ENCODE results near the gene EXD2.
"Not testable (repeated sequence)": the region's sequence is repeated elsewhere in the genome, so short reads cannot be mapped to it uniquely, and the experiment has no call there.

Gene EXD2

GRCh38 chr14:69204753-69205152, 13.5 kb downstream of the EXD2 start:
- DNase-seq (ENCODE audit: low spot score), result no peak

DNA sequence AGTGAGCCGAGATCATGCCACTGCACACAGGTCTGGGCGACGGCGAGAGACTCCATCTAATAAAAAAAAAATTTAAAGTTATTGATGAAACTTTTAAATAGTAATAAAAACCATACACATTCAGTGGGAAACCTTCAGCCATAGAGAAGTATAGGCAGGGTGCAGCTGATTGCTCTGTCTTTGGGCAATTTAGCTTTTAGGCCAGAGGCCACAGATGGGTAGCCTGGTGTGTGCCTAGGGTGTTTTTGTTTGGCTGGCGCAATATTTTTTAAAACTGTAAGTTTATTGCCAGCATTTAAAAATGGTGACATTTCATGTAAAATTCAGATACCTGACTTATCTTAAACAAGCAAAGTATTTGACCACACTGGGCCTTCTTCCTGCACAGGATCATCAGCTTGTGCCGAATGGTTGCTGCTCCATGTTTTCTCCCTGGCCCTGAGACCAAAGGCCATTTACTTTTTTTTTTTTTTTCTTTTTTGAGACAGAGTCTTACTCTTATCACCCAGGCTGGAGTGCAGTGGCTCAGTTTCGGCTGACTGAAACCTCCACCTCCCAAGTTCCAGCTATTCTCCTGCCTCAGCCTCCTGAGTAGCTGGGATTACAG, 16.2 kb downstream of the EXD2 start:
- DNase-seq (ENCODE audit: low spot score), result no peak

- DNase-seq (ENCODE audit: low spot score), result no peak
These were observed 17.4 kb downstream of the EXD2 start for GRCh38 chr14:69208666-69209065.

GRCh38 chr14:69214393-69214792, 23.1 kb downstream of the EXD2 start:
- DNase-seq (ENCODE audit: low spot score), result no peak

GRCh38 chr14:69217663-69218062, 26.4 kb downstream of the EXD2 start:
- not testable (repeated sequence) for DNase-seq (ENCODE audit: low spot score)

DNA sequence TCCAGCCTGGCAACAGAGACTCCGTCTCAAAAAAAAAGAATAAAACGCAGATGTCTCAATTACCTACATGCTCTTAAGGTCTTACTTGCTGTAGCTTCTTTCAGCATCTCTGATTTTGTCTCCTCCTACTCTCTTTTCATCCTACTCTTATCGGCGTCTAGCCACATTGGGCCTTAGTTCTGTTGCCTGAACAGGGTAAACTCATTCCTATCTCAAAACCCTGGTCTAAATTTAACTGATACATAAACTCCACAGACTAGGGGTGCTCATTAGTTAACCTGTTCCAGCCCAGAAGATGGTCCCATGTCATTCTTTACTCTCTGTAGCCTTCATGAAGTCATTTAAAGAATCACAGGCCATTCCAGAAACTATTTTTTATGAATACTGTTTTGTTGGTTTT, 33.6 kb downstream of the EXD2 start:
- no peak for DNase-seq (ENCODE audit: low spot score)

DNA sequence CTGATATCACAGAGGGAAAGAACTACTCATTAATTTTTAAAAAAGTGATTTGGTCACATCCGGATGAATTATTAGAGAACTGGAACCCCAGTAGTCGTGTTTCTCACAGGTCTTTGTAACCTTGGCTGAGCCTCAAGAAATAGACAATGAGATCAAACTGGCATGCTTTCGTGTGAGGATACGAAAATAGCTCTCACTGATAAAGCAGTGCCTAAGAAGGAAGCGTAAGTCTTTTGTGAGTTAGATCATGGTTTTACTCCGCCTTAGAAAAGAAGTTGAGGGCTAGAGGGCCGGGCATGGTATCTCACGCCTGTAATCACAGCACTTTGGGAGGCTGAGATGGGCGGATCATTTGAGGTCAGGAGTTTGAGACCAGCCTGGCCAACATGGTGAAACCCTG, 34.9 kb downstream of the EXD2 start:
- no peak for DNase-seq (ENCODE audit: low spot score)

GRCh38 chr14:69226736-69227135, 35.4 kb downstream of the EXD2 start:
- no peak for DNase-seq (ENCODE audit: low spot score)

- DNase-seq (ENCODE audit: low spot score), result no peak
These were observed 40.2 kb downstream of the EXD2 start for GRCh38 chr14:69231486-69231885.

GRCh38 chr14:69232388-69232787, 41.1 kb downstream of the EXD2 start:
- no peak for DNase-seq (ENCODE audit: low spot score)

- DNase-seq (ENCODE audit: low spot score), result no peak
These were observed 42.8 kb downstream of the EXD2 start for GRCh38 chr14:69234106-69234505.

DNA sequence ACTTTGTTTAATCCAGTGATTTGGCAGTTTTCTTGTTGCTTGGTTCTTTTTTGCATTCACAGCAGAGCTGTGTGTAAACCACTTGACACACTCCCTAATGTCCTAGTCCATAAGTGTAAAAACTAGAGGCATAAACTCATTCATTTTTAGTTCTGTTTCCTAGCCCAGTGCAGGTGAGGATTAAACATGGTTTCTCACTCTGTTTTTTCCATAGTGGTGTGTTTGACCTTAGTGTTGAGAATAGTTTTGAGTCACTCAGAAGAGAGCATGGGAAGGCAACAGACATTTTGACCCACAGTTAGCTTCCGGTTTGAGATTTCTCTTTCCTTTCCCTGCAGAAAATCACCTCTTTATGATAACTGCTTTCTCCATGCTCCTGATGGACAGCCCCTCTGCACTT, 44.4 kb downstream of the EXD2 start:
- no peak for DNase-seq (ENCODE audit: low spot score)

- no peak for DNase-seq (ENCODE audit: low spot score)
These were observed 45.8 kb downstream of the EXD2 start for GRCh38 chr14:69237142-69237541.

DNA sequence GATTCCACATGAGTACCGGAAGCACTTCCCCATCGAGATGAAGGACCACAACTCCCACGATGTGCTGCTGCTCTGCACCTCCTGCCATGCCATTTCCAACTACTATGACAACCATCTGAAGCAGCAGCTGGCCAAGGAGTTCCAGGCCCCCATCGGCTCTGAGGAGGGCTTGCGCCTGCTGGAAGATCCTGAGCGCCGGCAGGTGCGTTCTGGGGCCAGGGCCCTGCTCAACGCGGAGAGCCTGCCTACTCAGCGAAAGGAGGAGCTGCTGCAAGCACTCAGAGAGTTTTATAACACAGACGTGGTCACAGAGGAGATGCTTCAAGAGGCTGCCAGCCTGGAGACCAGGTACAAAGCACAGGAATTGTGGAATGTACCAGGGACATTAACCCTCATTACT, 46.3 kb downstream of the EXD2 start:
- no peak for DNase-seq (ENCODE audit: low spot score)

GRCh38 chr14:69238883-69239282, 47.6 kb downstream of the EXD2 start:
- no peak for DNase-seq (ENCODE audit: low spot score)

DNA sequence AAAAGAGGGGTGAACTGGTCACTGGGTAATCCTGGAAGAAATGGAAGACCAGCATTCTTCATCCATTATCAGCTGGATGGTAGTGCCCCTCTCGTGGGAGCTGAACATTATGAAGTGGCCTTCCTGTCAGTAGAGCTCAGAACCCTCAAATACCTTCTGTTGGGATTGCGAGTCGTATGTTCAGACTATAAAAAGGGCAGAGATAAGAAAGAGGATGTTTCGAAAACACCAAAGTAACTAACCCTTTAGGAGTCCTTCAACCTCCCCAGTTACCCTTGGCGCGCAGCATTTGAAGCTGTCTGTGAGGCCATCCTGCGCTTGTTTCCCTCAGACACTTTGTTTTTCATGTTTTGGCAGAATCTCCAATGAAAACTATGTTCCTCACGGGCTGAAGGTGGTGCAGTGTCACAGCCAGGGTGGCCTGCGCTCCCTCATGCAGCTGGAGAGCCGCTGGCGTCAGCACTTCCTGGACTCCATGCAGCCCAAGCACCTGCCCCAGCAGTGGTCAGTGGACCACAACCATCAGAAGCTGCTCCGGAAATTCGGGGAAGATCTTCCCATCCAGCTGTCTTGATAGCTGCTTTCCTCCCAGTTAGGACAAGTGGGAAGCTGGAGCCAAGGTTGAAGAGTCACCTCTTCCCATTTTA, 49.4 kb downstream of the EXD2 start:
- no peak for DNase-seq (ENCODE audit: low spot score)

- DNase-seq (ENCODE audit: low spot score), result no peak
These were observed 50.3 kb downstream of the EXD2 start for GRCh38 chr14:69241577-69241976.

GRCh38 chr14:69242311-69243224, 51.3 kb downstream of the EXD2 start:
- peak; percentile 70 for DNase-seq (ENCODE audit: low spot score)

DNA sequence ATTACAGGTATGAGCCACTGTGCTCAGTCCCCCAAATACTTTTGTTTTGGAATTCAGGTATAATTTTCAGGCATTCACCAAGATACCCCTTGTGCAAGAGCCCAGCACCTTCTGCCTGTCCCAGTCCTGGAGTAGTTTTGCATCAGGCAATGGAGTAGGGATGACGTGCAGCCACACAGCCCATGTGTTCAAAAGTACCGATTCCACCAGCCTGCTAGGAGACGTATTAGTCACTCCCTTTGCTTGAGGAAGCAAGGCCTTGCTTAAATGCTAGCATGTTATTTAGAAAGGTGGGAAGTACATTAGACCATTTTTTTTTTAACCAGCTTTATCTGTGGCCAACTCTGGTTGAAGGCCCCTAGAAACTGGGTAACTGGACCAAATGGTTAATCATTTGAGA, 53.6 kb downstream of the EXD2 start:
- DNase-seq (ENCODE audit: low spot score), result no peak

DNA sequence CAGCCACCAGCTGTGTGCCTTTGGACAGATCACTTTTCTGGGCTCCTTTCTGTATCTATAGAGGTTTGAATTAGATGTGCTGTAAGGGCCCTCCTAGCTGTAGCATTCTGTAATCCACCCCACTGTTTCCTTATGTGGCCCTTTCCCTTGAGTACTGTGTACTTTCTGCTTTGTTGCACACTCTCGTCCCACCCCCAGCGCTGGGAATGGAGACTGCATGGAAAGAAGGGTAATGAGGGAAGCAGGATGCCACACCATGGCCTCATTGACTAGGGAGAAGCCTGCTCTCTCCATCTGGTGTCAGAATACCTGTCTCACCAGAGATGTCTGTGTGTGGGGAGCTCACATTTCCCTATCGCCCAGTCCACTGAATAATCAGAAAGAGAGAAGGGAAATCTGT, 55.0 kb downstream of the EXD2 start:
- DNase-seq (ENCODE audit: low spot score), result no peak

GRCh38 chr14:69247676-69248440, 56.6 kb downstream of the EXD2 start:
- no peak for DNase-seq (ENCODE audit: low spot score)

GRCh38 chr14:69249603-69250002, 58.3 kb downstream of the EXD2 start:
- no peak for DNase-seq (ENCODE audit: low spot score)
